ENCODE results near the gene MUC5B.

Gene MUC5B

DNA sequence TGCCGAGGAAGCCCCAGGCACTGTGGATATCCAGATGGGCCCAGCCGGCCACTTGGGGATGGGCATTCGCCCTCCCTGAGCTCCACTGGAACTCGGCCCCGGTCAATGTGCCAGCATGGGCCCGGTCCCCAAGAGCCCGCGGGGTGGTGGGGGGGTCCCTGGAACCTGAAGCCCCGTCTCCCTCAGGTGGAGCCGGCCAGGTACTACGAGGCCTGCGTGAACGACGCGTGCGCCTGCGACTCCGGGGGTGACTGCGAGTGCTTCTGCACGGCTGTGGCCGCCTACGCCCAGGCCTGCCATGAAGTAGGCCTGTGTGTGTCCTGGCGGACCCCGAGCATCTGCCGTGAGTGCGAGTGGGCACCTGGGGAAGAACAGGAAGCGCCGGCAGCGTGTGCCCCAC, 44.0 kb upstream of the MUC5B start:
- H3K27ac ChIP-seq, result no peak overlapping the region
- no peaks in the 10 kb centered on the region for H3K36me3 ChIP-seq (ENCODE audit: control insufficient read depth, insufficient read depth, low read length)
- no peak overlapping the region for H2AFZ ChIP-seq
- TF ChIP-seq, protein P1, sequence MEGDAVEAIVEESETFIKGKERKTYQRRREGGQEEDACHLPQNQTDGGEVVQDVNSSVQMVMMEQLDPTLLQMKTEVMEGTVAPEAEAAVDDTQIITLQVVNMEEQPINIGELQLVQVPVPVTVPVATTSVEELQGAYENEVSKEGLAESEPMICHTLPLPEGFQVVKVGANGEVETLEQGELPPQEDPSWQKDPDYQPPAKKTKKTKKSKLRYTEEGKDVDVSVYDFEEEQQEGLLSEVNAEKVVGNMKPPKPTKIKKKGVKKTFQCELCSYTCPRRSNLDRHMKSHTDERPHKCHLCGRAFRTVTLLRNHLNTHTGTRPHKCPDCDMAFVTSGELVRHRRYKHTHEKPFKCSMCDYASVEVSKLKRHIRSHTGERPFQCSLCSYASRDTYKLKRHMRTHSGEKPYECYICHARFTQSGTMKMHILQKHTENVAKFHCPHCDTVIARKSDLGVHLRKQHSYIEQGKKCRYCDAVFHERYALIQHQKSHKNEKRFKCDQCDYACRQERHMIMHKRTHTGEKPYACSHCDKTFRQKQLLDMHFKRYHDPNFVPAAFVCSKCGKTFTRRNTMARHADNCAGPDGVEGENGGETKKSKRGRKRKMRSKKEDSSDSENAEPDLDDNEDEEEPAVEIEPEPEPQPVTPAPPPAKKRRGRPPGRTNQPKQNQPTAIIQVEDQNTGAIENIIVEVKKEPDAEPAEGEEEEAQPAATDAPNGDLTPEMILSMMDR (IDR thresholded peaks at IDR 0.05), result no peak
- H3K27me3 ChIP-seq (ENCODE audit: control insufficient read depth, insufficient read depth, low read length), result no peaks in the 10 kb centered on the region
- no peak overlapping the region for H3K9ac ChIP-seq
- H3K4me1 ChIP-seq, result no peaks in the 10 kb centered on the region
- H3K9me3 ChIP-seq (ENCODE audit: control insufficient read depth, low read length), result no peaks in the 10 kb centered on the region
- no peak overlapping the region for H3K4me3 ChIP-seq (ENCODE audit: low read depth, low read length)
- H3K4me2 ChIP-seq (ENCODE audit: low read length), result no peak overlapping the region
- H3K79me2 ChIP-seq, result no peaks in the 10 kb centered on the region

DNA sequence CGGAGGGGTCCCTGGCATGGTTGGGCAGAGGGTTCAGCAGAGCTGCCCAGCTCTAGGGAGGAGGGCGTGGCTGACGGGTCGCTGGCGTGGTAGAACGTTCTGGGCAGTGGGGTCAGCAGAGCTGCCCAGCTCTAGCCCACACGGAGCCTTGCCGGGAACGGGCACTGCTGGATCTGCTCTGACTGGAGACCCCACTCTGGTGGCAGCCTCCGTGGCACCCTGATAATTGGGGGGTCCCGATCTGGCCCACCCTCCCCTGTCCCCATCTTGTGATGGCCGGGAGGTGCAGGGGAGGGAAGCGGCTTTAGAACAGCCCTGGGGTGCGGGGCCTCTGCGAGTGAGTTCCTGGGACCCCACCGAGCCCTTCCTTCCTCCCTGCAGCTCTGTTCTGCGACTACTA, 43.2 kb upstream of the MUC5B start:
- Histone ChIP-seq H3K9me3 (ENCODE audit: control insufficient read depth, low read length) (no peaks in the 10 kb centered on the region), H3K4me3 (ENCODE audit: low read depth, low read length) (no peak overlapping the region), H3K9ac (no peak overlapping the region), H3K4me2 (ENCODE audit: low read length) (no peak overlapping the region), H3K4me1 (no peaks in the 10 kb centered on the region), H3K36me3 (ENCODE audit: control insufficient read depth, insufficient read depth, low read length) (no peaks in the 10 kb centered on the region), H3K27me3 (ENCODE audit: control insufficient read depth, insufficient read depth, low read length) (no peaks in the 10 kb centered on the region), H2AFZ (no peak overlapping the region), H3K79me2 (no peaks in the 10 kb centered on the region), H3K27ac (no peak overlapping the region)
- TF ChIP-seq, protein P1 (IDR thresholded peaks at IDR 0.05), result no peak

DNA sequence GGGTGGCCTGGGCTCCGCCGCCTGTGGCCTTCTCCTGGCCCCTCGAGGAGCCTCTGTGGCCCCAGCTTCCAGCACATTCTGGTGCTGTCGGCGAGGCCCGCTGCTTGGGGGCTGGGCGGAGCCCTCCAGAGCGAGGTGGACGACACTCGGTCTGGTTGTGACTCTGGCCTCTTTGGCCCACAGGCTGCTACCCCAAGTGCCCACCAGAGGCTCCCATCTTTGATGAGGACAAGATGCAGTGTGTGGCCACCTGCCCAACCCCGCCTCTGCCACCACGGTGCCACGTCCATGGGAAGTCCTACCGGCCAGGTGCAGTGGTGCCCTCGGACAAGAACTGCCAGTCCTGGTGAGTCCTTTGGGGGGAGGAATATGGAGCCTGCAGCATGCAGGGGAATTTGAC, 42.7 kb upstream of the MUC5B start:
- Histone ChIP-seq H3K9ac (no peak overlapping the region), H3K4me2 (ENCODE audit: low read length) (no peak overlapping the region), H3K9me3 (ENCODE audit: control insufficient read depth, low read length) (no peaks in the 10 kb centered on the region), H3K79me2 (no peaks in the 10 kb centered on the region), H3K4me1 (no peaks in the 10 kb centered on the region), H3K27me3 (ENCODE audit: control insufficient read depth, insufficient read depth, low read length) (no peaks in the 10 kb centered on the region), H3K36me3 (ENCODE audit: control insufficient read depth, insufficient read depth, low read length) (no peaks in the 10 kb centered on the region), H2AFZ (no peak overlapping the region), H3K27ac (no peak overlapping the region), H3K4me3 (ENCODE audit: low read depth, low read length) (no peak overlapping the region)
- TF ChIP-seq, protein P1 (IDR thresholded peaks at IDR 0.05), result no peak

DNA sequence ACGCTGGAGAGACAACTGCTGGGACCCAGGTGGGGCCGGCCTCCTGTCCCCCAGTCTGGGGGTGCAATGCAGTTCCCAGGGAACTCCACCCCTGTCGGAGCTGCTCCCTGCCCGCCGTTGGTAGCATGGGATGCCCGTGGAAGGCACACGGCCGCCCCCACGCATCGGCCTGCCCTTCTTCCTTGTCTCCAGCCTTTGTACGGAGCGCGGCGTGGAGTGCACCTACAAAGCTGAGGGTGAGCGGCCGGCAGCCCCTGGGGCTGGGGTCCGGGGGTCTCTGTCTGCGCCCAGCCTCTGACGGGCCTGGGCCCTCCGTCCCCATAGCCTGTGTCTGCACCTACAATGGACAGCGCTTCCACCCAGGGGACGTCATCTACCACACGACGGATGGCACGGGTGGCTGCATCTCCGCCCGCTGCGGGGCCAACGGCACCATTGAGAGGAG, 41.9 kb upstream of the MUC5B start:
- Histone ChIP-seq H3K27me3 (ENCODE audit: control insufficient read depth, insufficient read depth, low read length) (no peaks in the 10 kb centered on the region), H3K9me3 (ENCODE audit: control insufficient read depth, low read length) (no peaks in the 10 kb centered on the region), H3K36me3 (ENCODE audit: control insufficient read depth, insufficient read depth, low read length) (no peaks in the 10 kb centered on the region), H3K27ac (no peak overlapping the region), H3K4me1 (no peaks in the 10 kb centered on the region), H3K4me3 (ENCODE audit: low read depth, low read length) (no peak overlapping the region), H3K4me2 (ENCODE audit: low read length) (no peak overlapping the region), H2AFZ (no peak overlapping the region), H3K79me2 (no peaks in the 10 kb centered on the region), H3K9ac (no peak overlapping the region)
- TF ChIP-seq, protein P1 (IDR thresholded peaks at IDR 0.05), result no peak

DNA sequence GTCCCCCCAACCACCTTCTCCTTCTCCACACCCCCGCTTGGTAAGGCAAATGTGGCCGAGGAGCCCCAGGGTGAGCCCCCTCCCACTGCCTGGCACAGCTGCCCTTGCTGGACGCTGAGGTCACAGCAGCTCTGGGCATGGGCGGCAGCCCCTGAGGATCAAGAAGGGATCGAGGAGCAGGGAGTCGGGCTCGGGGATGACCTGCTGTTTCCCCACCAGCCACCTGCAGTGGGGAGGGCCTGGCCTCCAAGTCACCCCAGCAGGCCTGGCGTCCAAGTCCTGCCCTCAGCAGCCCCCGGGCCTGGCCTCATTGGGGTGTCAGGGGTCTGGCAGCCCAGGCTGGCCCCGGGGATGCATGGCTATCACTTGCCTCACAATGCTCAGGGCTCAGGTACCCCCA, 41.4 kb upstream of the MUC5B start:
- H3K36me3 ChIP-seq (ENCODE audit: control insufficient read depth, insufficient read depth, low read length), result no peaks in the 10 kb centered on the region
- H3K27me3 ChIP-seq (ENCODE audit: control insufficient read depth, insufficient read depth, low read length), result no peaks in the 10 kb centered on the region
- H2AFZ ChIP-seq, result no peak overlapping the region
- H3K4me1 ChIP-seq, result no peaks in the 10 kb centered on the region
- TF ChIP-seq, protein P1 (IDR thresholded peaks at IDR 0.05), result no peak
- no peaks in the 10 kb centered on the region for H3K79me2 ChIP-seq
- H3K9ac ChIP-seq, result no peak overlapping the region
- H3K4me2 ChIP-seq (ENCODE audit: low read length), result no peak overlapping the region
- H3K9me3 ChIP-seq (ENCODE audit: control insufficient read depth, low read length), result no peaks in the 10 kb centered on the region
- H3K27ac ChIP-seq, result no peak overlapping the region
- no peak overlapping the region for H3K4me3 ChIP-seq (ENCODE audit: low read depth, low read length)
